Nucleus accumbens (tissue), 56 donors: ENCODE results near the gene MYB.
A peak's percentile ranks its signal among the peaks of the same experiment; 100 is the strongest.
"Not testable (repeated sequence)": the region's sequence is repeated elsewhere in the genome, so short reads cannot be mapped to it uniquely, and the experiment has no call there.

Experiments used
- DNase-seq, 56 donors: peaks; one replicate each; lab custom pipeline; 2025; lab: John Stamatoyannopoulos, UW

MYB gene

DNA sequence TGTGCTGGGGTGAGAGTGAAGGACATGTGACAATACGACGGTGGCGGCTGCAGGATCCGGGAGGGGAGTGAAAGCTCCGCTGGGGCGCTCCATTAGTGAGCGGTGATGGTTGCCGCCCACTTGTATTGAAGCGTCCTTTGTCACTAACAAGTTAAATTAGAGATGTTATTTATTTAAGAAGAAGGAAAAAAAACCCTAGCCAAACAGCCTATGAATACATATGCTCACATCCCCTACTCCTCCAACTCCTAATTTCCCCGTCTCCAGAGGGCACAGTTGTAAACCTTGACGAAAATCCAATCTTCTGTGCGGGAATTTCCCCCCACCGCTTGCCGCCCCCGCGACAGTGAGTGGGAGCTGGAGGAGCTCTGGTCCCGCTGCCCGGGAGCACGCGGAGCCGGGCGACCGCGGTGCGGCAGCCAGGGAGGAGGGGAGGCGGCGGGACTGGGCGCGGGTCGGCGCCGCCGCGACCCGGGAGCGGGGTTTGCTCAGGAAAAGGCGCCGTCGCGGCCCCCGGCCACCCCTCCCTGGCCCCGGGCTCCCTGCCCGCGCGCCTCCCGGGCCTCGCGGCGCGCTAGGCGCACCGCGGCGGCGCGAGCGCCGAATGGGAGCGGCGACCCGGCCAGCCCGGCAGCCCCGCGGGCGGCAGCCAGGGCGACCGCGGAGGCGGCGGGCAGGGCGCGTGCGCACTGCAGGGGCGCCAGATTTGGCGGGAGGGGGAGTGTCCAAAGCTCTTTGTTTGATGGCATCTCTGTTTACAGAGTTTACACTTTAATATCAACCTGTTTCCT lies at the start of gene MYB:
MYB (plus strand) TSS at position 767 of the 791 bp plus-strand sequence. CDS start 206 bp downstream, outside the sequence.
- peak in 22 of 56 donors; percentile 9 to 59 (median 35) for DNase-seq

DNA sequence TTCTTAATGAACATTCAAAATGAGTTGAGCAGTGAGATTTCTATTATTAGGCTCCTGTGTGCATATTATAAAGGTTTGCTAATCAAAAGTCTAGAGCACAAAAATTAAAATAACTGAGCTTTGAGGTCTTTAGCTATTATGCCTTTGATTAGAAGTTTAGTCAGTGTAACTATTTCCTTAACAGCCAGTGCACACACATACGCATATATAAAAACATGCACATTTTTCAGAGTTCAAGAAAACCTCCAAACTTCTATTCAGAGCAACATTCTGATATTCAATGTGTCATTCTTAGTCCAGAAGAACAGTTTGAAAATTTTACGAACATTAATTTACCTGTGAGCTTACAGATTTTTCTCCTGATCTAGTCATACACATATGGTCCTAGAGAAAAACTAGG lies 48.3 kb upstream of the MYB start:
- no peak for DNase-seq

DNA sequence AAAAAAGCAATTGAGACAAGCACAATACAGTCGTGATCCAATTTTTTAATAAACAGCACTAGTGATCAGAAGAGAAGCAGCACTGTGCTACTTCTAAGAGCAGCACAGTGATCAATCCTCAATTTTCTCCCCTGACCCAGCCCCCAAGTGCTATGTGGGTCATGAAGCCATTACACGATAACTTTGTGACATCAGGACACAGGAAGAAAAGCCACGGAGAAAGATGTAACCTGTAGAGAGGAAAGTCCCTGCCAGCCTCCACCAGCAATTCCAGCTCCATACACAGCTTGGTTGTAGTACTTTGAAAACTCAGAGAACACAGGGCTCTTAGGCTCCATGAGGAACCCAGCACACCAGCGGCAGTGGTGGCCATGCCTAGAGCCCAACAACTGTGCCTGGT lies 45.3 kb upstream of the MYB start:
- DNase-seq, result no peak

DNA sequence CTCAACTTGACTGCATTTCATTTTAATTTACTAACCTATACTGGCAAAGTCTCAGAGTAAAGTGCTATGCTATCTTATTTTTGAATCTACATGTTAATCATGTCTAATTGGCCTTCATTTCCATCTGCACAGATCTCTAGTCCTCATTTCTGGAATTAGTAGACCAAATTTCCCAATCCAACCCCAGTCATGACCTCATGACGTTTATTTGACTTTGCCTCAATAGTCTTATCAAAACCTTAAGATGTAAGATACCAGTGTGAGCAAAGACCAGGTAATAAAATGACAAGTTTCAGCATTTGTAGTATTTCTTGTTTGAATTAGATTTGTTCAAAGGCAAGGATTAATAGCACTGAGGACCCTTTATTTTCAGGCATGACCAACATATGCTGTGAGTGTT lies 43.3 kb upstream of the MYB start:
- no peak for DNase-seq

DNA sequence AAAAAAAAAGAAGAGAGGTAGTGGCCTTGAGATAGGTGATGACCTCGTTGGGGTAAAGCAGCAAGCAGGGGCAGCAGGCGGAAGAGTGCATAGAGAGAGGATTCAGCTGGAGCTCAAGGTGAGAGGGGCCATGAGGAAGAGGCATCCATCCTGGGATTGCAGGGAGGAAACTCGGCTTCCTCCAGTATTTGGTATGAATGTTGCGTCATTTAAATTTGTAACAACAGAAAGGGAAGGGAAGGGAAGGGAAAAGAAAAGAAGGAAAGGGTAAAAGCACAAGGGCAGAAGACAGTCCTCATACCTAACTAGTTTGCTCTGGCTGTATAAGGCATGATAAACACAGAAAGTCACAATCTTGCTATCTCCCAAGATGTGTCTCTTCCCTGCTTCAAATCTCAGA lies 39.9 kb upstream of the MYB start:
- no peak for DNase-seq

DNA sequence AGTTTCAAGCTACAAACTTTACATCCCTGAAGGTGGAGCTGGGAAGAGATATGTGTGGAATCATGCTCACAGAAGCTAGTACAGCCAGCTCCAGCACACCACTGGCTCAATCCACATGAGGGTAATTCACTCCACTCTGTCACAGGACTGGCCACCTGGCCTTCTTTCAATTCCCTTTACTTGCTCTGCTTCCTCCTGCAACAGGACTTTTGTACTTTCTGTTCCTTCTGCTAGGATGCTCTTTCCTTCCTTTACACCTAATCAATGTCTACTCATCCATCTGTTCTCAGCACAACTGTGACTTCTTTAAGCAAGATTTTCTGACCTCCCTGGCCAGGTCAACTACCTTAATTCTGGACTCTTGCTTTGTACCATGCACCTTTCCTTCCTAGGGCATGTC lies 39.4 kb upstream of the MYB start:
- DNase-seq, result no peak

DNA sequence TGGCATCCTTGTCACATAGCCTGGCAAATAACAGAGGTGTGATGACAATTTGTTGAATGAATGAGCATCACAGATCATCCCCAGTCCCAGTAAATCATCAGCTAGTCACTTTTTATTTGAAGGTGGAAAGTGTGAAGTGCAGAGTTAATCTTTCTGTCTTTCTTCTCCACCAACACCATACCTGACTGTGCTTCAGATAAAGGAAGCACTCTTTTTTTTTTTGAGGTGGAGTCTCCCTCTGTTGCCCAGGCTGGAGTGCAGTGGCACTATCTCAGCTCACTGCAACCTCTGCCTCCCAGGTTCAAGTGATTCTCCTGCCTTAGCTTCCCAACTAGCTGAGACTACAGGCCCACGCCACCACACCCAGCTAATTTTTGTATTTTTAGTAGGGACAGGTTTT lies 38.9 kb upstream of the MYB start:
- not testable (repeated sequence) for DNase-seq

DNA sequence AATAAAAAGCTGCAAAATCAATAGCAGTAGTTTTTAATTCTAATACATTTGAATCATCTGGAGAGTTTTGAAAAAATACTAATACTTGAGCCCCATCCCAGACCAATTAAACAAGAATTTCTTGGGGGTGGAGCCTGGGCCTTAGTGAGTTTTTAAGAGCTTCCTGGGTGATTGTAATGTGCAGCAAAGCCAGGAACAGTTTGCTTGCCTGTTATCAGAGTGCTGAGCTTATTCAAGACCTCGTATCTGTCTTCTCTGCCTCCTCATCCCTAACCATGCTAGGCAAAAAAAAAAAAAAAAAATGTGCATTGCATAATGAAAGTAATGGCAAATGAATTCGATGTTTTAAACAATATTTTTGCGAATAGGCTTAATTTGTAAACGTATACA lies 36.4 kb upstream of the MYB start:
- DNase-seq, result no peak

DNA sequence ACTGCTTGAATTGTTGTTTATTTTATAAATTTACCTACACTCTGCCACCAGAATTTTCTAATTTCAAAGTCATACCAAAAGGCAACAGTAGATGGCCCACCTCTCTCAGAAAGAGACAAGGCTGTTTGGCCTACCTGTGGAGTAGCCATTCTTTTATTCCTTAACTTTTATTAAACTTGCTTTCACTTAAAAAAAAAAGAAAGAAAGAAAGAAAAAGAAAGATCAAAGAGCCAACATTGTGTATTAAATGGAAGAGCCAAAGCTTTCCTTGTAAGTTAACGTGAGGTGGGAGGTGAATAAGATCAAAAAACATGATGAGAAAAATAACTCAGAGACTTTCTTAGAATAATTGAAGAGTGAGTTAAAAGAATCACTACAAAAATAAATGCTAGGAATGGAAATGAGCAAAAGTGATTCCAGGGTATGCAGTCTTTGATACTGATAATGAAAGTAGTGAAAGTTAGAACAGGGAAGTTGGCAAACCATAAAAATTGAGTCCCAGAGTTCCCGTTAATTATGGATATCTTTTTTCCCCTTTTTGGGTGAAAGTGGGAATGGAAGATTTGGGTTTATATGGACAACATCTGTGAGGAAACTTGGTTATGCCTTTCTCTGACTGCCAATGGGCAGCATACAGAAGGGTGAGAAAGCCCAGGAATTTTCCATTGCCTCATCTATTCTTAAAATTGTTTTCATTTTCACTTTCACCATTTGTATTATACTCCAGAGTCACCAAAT lies 35.9 kb upstream of the MYB start:
- no peak for DNase-seq

DNA sequence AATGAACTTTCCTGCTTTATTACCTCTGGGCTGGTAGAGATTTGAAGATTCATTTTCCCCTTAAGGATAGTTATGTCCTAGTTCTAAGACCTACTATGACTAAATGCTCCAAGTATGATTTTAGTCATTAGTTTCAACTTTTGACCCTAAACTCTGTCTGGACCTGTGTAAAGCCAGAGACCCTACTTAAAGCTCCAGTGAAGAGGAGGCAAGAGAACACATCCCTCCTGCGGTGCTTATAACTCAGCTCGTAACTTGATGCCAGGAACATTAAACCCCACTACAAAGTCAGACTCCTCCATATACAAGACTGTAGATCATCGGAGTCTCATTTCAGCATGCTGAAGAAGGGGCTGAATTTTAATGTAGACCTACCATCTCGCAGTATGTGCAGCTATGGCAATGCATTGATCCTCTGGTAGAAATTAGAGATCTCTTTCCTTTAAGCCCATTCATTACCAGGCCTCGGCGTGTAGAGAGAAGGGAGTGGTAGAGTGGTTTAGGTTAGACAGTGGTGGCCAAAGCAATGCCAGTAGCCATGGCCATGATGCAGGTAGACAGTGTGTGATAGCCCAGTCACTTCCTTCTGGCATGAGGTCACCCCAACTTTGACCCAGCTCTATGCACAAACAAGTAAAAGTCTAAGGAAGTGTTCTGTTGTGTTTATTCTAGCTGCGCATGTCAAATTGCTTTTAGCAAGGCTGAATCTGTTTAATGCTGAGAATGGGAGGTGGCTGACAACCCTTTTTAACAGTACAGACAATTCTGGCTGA lies 34.8 kb upstream of the MYB start:
- DNase-seq, result no peak

DNA sequence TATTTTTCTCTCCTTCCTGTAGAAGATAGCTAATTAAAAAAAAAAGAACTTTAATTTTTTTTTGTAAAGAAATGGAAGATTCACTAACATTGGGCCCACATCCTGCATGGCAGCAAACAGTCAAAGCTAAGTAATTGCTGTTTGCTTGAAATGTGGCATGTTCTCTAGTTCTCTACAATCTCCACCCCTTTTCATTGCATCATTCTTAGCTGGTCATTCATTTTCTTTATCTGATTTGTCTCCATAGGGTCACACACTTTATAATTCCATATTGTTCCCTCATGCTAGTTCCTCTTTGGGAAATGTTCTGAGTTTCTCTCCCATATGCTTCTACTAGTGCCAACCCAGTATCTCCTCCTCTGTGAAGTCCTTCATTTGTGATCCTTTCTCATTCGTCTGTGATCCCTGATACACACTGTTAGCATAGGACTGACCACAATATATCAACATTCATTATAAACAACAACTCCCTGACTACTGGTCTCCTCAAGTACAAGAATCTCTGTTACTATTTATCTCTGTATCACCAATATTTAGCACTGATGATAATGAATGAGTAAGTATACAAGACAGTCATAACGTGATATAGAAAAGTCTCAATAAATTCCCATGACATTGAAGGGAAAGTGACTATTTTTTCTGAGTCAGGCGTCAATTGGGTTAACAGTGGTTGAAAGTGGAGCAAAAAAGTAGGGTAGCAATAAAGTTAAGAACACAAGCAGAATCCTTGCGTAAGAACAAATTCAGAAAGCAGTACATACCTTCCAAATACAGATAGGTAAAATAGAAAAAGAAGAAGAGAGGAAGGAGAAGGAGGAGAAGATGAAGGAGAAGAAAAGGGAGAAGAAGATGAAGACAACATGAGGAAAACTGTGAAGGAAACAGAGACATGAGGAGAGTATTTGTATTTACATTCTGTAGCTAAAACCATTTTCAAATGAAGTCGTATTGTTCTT lies 33.2 kb upstream of the MYB start:
- no peak for DNase-seq

DNA sequence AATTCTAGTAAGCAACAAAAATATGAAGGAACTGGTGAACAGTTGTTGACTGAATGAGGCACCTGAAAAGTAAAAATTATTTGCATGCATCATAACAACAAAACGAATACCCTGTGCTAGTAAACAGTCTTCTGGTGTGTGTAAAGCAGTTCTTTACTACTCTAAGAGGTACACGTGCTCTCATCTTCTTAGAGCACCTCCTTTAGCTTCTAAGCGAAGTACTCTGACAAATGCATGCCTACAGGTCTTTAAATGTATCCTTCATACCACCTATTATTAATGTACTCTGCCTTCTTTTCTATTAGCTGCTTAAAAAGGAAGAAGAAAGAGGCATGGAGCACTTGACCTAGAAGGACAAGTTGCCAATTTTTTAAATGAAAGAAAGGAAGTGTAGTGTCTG lies 32.2 kb upstream of the MYB start:
- DNase-seq, result no peak

DNA sequence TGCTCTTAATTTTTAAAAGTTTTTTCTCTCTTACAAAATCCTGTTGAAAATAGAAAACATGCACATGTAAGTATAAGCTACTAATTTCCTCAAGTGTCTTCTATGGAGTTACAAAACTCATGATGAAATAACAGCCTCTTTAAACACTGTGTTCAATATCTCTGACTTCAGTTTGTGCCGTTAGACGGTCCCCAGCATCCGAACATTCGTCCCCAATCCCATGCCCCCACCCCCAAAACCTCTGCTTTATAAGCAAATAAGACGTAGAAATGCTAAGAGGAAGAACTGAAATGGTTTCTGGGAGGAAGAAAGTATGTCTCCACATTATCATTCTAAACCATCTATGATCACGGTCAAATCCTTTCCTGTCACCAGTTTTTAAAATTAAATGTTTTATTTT lies 31.7 kb upstream of the MYB start:
- no peak for DNase-seq

DNA sequence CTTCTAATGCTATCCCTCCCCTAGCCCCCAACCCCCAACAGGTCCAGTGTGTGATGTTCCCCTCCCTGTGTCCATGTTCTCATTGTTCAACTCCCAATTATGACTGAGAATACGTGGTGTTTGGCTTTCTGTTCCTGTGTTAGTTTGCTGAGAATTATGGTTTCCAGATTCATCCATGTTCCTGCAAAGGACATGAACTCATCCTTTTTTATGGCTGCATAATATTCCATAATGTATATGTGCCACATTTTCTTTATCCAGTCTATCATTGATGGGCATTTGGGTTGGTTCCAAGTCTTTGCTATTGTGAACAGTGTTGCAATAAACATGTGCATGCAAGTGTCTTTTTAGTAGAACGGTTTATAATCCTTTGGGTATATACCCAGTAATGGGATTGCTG lies 30.6 kb upstream of the MYB start:
- not testable (repeated sequence) for DNase-seq

DNA sequence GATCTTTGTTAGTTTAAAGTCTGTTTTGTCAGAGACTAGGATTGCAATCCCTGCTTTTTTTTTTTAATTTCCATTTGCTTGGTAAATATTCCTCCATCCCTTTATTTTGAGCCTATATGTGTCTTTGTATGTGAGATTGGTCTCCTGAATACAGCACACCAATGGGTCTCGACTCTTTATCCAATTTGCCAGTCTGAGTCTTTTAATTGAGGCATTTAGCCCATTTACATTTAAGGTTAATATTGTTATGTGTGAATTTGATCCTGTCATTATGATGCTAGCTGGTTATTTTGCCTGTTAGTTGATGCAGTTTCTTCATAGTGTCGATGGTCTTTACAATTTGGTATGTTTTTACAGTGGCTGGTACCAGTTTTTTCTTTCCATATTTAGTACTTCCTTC lies 27.0 kb upstream of the MYB start:
- not testable (repeated sequence) for DNase-seq

DNA sequence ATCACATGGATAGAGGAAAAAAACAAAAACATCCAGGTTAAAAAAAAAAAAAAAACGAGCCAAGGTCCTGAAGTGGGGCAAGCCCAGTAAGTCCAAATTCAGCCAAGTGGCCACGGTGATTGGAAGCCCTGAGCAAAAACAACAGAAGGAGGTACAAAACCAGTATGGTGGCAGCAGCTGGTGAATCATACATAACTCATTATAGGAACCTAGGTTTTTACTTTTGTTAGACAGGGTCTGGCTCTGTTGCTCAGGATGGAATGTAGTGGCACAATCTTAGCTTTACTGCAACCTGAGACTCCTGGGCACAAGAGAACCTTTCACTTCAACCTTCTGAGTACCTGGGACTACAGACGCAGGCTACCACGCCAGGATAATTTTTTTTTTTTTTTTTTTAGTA lies 22.7 kb upstream of the MYB start:
- no peak for DNase-seq

DNA sequence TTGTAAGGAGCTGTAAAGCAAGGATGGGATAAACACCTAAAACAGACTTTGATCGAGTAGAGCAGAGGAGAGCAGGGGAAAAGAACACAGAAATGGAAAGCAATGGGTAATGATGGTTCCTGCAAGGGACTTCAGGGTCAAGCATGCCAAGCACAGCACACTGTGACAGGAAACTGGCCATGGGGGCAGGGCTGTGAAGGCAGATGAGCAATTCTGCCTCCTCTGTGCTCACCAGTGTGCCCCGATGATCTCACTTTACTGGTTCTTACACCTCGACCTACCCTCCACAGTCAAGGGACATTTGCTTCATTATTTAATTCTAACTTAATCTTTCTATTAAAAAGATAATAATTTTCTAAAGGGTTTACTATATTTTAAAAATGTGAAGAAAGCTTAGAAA lies 21.6 kb upstream of the MYB start:
- DNase-seq, result no peak

DNA sequence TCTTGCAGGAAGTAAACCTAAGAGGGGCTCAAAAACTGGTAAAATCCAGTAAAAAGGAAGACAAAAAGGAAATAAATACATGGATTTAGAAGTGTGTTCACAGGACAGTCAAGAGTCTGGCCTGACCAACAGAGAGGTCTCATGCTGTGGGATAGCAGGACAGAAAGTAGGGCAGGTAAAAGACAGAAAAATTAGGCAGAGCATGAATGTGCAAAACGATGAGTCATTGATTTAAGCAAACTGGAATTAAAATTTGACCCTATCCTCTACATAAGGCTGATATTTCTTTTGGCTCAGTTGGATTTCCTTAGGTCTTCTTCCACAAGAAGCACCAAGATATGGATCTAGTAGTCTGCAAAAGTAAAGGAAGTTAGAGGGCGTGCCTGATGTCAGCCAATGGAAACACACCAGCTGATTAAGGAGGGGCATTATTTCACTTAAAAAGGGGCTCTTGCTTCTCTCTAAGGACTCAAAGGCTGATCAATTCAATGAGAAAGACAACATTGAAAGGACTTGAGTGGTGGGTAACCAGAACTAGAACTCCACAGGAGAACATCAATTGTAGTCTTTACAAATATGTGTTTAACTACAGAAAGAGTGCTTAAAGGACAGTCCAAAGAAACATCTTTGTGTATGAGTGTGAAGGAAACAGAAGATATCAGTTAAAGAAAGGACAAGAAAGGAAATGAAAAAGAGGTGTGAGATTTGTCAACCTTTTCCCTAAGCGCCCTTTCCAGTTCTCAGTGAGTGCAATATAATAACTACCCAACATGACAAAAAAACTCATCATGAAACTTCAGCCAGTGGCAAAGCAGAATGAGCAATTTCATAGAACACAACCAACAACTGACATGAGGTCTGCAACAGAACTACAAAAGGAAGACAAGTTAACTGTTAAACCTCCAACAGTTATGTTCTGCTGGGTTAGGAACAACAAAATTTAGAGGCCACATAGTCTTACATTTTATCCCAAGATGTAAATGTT lies 19.4 kb upstream of the MYB start:
- DNase-seq, result no peak
